Esophagus (tissue), 2 donors: ENCODE results near the gene MPL. TPM values are rescaled to one million over a fixed set of nuclear protein-coding genes. Genes with fewer than 3 reads are reported as not detected.

Experiments used
- H3K27ac ChIP-seq, 2 donors: one replicate each; pipeline ENCODE4 v1.5.1; 2013; ENCODE audit warnings: low read depth in 2 of 2, mild to moderate bottlenecking in 2 of 2, inconsistent platforms in 1 of 2, low read length in 1 of 2, moderate library complexity in 1 of 2
- H3K27me3 ChIP-seq, 2 donors: one replicate each; pipeline ENCODE4 v1.6.1; 2013; ENCODE audit warnings: low read length in 2 of 2, control low read depth in 1 of 2, mild to moderate bottlenecking in 1 of 2; ENCODE audit not compliant: insufficient read depth in 2 of 2, control insufficient read depth in 1 of 2
- H3K36me3 ChIP-seq, 2 donors: one replicate each; pipeline ENCODE4 v1.6.1; 2013; ENCODE audit warnings: low read length in 1 of 2; ENCODE audit not compliant: control insufficient read depth in 2 of 2, insufficient read depth in 2 of 2
- H3K4me1 ChIP-seq, 2 donors: one replicate each; pipeline ENCODE4 v1.6.1; 2013; ENCODE audit warnings: low read length in 1 of 2; ENCODE audit not compliant: control insufficient read depth in 2 of 2, insufficient read depth in 2 of 2
- H3K4me3 ChIP-seq, 2 donors: one replicate each; pipeline ENCODE4 v1.5.1; 2013; ENCODE audit warnings: low read length in 2 of 2, mild to moderate bottlenecking in 2 of 2, low read depth in 1 of 2, moderate library complexity in 1 of 2
- H3K9me3 ChIP-seq, 2 donors: one replicate each; pipeline ENCODE4 v1.6.1; 2013; ENCODE audit warnings: mild to moderate bottlenecking in 2 of 2, low read depth in 1 of 2, low read length in 1 of 2, moderate library complexity in 1 of 2; ENCODE audit not compliant: control insufficient read depth in 2 of 2, insufficient read depth in 1 of 2
- WGBS, 2 donors: extraction: QIAGEN DNeasy Blood & Tissue Kit; methylation state at CpG; one replicate each; pipeline ENCODE4 v1.1.7; 2013; 5-methylcytosine and 5-hydroxymethylcytosine counted together
- polyA plus RNA-seq, 2 donors: library from polyadenylated mRNA; stranded (reverse); fragments of 200-250 nt; gene quantifications; one replicate each; pipeline ENCODE4 v1.2.3, GENCODE V29; 2013
- donor health status: healthy with polysubstance abuse.
- donor health status: Bipolar disorder and iron deficiency.

MPL gene
- polyA plus RNA-seq, 2 donors = 0.06 TPM; not detected in 1

DNA sequence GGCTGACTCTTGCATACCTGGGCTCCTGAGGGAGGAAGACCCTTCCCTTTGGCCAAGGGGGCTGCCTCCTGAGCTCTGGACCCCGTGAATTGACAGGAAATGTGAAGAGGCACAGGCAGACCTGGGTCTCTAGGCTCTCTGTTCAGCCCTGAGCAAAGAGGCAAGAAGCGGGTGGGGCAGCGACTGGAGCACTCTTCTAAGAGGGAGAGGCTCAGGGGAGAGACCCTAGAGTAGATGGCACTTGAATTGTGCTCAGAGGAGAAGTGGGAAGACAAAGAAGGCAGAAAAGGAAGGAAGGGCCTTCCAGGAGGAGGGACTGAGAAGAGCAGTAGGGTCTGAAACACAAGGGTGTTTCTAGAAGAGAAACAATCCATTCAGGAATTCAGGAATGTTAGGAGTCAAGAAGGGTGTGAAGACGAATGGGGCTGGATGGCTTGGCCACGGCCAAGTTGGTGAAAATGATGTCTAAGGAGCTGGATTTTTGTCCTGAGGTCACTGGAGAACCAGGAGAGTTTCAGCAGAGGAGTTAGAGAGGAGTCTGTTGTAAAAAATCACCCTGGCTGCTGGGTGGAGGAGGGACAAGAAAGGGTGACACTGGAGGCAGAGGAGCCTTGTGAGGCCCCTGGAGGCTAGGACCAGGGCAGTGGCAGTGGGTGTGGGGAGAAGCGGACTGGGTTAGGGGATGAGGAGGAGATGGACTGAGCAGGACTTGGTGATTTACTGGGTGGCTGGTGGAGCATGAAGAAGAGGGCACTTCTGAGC lies 31.5 kb upstream of the MPL start:
- Histone ChIP-seq H3K36me3 (peaks cover 0 to 2% of the 10 kb centered on the region in 2 donors), H3K27ac (no peak overlapping the region), H3K4me1 (peaks cover 2 to 8% of the 10 kb centered on the region in 2 donors), H3K4me3 (no peak overlapping the region), H3K9me3 (no peaks in the 10 kb centered on the region), H3K27me3 (no peaks in the 10 kb centered on the region)
- WGBS, 2 donors = 78 to 80% methylated on average over 6 of the region's 6 CpGs

DNA sequence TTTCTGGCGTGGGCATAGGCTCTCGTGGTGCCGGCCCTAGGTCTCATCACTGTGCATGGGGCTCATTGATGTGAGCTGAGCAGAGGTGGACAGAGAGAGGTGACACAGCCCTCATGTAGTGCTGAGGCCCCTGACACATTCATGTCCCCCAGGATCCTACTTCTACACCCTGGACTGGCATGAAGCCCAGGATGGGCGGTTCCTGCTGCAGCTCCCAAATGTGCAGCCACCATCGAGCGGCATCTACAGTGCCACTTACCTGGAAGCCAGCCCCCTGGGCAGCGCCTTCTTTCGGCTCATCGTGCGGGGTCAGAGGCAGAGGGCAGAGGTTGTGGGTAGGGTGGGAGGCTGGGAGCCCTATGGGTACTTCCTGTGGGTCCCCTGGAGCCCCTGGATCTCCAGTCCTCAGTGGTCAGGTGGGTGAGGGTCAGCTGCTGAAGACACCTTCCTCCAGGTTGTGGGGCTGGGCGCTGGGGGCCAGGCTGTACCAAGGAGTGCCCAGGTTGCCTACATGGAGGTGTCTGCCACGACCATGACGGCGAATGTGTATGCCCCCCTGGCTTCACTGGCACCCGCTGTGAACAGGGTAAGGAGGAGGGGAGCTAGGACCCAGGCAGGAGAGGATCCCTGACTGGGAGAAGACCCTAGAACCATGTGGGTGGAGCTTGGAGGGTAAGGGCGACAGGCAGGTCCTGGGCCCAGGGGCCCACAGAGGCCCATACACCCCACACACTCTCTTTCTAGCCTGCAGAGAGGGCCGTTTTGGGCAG lies 30.7 kb upstream of the MPL start:
- Histone ChIP-seq H3K9me3 (no peaks in the 10 kb centered on the region), H3K4me3 (no peak overlapping the region), H3K27ac (no peak overlapping the region), H3K27me3 (no peaks in the 10 kb centered on the region), H3K4me1 (peaks cover 2 to 8% of the 10 kb centered on the region in 2 donors), H3K36me3 (peaks cover 0 to 2% of the 10 kb centered on the region in 2 donors)
- WGBS, 2 donors = 87 to 89% methylated on average over 17 of the region's 17 CpGs

DNA sequence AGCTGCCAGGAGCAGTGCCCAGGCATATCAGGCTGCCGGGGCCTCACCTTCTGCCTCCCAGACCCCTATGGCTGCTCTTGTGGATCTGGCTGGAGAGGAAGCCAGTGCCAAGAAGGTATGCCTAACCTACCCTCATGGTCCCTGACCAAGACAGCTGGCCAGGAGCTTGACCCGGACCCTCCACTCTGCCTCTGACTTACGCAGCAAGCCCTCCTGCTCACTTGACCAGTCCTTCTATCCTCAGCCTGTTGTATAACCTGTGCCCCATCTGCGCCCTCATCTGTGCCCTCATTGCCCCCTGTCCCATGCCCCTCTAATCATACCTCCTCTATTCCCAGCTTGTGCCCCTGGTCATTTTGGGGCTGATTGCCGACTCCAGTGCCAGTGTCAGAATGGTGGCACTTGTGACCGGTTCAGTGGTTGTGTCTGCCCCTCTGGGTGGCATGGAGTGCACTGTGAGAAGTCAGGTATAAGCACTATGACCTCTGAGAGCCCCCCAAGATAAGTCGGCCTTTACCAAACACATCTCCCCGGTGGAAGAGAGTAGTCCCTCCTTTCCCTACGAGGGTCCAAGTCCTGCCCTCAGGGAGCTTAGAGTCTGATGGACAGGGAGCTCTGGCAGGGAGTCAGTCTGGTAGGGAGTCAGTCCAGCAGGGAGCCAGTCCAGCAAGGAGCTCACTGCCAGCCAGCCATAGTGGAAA lies 30.0 kb upstream of the MPL start:
- Histone ChIP-seq H3K27ac (no peak overlapping the region), H3K4me3 (no peak overlapping the region), H3K4me1 (peaks cover 2 to 8% of the 10 kb centered on the region in 2 donors), H3K27me3 (no peaks in the 10 kb centered on the region), H3K9me3 (peaks cover 0 to 3% of the 10 kb centered on the region in 2 donors), H3K36me3 (peaks cover 0 to 2% of the 10 kb centered on the region in 2 donors)
- 92 to 94% methylated on average over 9 of the region's 9 CpGs for WGBS, 2 donors

- H3K27ac ChIP-seq = no peak overlapping the region
- 92 to 93% methylated on average over 20 of the region's 20 CpGs for WGBS, 2 donors
- no peaks in the 10 kb centered on the region for H3K27me3 ChIP-seq
- peaks cover 0 to 2% of the 10 kb centered on the region in 2 donors for H3K36me3 ChIP-seq
- peaks cover 0 to 3% of the 10 kb centered on the region in 2 donors for H3K9me3 ChIP-seq
- peaks cover 2 to 3% of the 10 kb centered on the region in 2 donors for H3K4me1 ChIP-seq
- H3K4me3 ChIP-seq = no peak overlapping the region
Measured at GRCh38 chr1:43308635-43309404, 28.8 kb upstream of the MPL start.

GRCh38 chr1:43309405-43310025 lies 28.1 kb upstream of the MPL start:
- H3K36me3 ChIP-seq = peaks cover 0 to 2% of the 10 kb centered on the region in 2 donors
- H3K4me1 ChIP-seq = peaks cover 0 to 2% of the 10 kb centered on the region in 2 donors
- H3K27ac ChIP-seq = no peak overlapping the region
- H3K27me3 ChIP-seq = no peaks in the 10 kb centered on the region
- H3K4me3 ChIP-seq = no peak overlapping the region
- WGBS, 2 donors = 88 to 90% methylated on average over 13 of the region's 13 CpGs
- peaks cover 0 to 3% of the 10 kb centered on the region in 2 donors for H3K9me3 ChIP-seq

DNA sequence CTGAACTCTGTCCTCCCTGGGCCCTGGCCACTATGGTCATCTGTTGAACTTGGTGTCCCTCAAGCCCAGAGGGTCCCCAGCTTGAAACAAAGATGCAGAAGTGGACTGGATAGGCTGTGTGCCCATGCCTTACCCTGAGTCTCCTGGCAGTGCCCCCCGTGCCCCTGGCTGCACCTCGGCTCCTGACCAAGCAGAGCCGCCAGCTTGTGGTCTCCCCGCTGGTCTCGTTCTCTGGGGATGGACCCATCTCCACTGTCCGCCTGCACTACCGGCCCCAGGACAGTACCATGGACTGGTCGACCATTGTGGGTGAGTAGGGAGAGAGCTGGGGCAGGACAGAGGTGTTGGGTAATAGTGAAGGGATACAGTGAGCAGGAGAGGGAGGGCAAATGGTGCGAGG lies 26.1 kb upstream of the MPL start:
- Histone ChIP-seq H3K4me1 (no peaks in the 10 kb centered on the region), H3K4me3 (no peak overlapping the region), H3K27ac (no peak overlapping the region), H3K27me3 (no peaks in the 10 kb centered on the region), H3K9me3 (peaks cover 0 to 3% of the 10 kb centered on the region in 2 donors), H3K36me3 (no peaks in the 10 kb centered on the region)
- 93 to 97% methylated on average over 9 of the region's 9 CpGs for WGBS, 2 donors

DNA sequence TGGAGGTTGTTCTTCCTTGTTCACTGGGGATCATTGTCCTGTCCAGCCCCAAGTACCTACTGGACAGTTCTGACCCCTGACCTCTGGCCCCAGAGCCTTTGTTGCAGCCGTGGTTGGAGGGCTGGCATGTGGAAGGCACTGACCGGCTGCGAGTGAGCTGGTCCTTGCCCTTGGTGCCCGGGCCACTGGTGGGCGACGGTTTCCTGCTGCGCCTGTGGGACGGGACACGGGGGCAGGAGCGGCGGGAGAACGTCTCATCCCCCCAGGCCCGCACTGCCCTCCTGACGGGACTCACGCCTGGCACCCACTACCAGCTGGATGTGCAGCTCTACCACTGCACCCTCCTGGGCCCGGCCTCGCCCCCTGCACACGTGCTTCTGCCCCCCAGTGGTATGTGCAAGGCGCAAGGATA lies 25.4 kb upstream of the MPL start:
- no peaks in the 10 kb centered on the region for H3K4me1 ChIP-seq

GRCh38 chr1:43312663-43313515 lies 24.7 kb upstream of the MPL start:
- no peak overlapping the region for H3K27ac ChIP-seq
- no peak overlapping the region for H3K4me3 ChIP-seq
- H3K27me3 ChIP-seq = no peaks in the 10 kb centered on the region
- no peaks in the 10 kb centered on the region for H3K36me3 ChIP-seq
- peaks cover 0 to 3% of the 10 kb centered on the region in 2 donors for H3K9me3 ChIP-seq
- WGBS, 2 donors = 91 to 93% methylated on average over 23 to 24 of the region's 24 CpGs
- H3K4me1 ChIP-seq = no peaks in the 10 kb centered on the region

More for the DNA sequence above, 25.4 kb upstream of the MPL start:
- H3K36me3 ChIP-seq = no peaks in the 10 kb centered on the region
- H3K27ac ChIP-seq = no peak overlapping the region
- no peak overlapping the region for H3K4me3 ChIP-seq
- H3K9me3 ChIP-seq = peaks cover 0 to 3% of the 10 kb centered on the region in 2 donors
- WGBS, 2 donors = 87 to 89% methylated on average over 18 to 19 of the region's 19 CpGs
- no peaks in the 10 kb centered on the region for H3K27me3 ChIP-seq
